GDM1 (cell line): Measurements from ENCODE around the gene CRABP2.
A peak's percentile ranks its signal among the peaks of the same experiment; 100 is the strongest.

Experiments used
- DNase-seq: peaks from one replicate; lab custom pipeline; 2025; lab: John Stamatoyannopoulos, UW

The CRABP2 gene

DNA sequence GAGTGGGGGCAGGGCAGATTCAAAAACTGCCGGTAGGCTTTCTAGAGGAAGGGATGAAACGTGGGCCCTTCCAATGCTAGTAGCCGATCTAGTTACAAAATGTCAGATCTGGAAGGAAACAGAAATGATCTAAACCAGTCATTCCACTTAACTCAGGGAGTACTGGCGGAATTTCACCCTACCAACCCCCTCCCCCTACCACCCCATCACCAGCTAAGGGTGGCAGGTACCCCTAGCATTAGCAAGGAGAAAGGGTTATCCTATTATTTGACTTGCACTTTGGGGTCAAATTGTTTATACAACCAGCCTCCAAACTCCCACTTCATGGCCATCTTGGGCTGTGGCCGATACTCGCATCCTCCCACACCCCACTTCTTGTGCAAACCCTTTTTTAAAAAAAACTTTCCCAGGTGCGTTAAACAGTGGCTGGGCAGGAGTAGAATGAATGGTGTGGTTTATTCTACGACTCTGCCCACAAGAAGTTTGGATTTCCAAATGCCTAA is 36.1 kb upstream of the CRABP2 start:
- DNase-seq, result no peak

GRCh38 chr1:156740741-156741480 is 35.5 kb upstream of the CRABP2 start, which contains the start of gene MRPL24:
Gene MRPL24, minus strand, starts transcription at chr1:156741088. Its CDS starts 2,384 bp downstream, at chr1:156738704.
- DNase-seq, result peak; percentile 99

- peak; percentile 31 for DNase-seq
Observed at GRCh38 chr1:156740237-156740740, 34.9 kb upstream of the CRABP2 start.

- no peak for DNase-seq
Observed at GRCh38 chr1:156738916-156739315, 33.5 kb upstream of the CRABP2 start.

DNA sequence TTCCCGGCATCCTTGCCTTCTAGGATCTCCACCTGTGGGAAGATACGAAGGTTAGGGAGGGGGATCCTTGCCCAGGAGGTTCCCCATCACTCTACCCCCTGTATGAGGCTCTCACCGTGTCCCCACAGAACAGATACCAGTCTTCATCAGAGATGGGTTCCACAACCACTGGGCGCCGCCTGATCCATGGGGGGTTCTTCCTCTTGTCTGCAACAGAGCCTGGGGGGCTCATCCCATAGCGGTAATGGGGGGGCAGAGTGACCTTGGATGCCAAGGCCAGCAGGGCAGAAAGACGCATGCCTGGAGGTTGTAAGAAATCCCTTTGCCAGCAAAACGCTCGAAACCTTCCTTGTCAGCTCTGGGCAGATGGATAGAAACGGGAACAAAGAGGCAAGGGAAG is 33.0 kb upstream of the CRABP2 start:
- DNase-seq, result no peak

GRCh38 chr1:156733989-156734584 is 28.7 kb upstream of the CRABP2 start:
- no peak for DNase-seq

GRCh38 chr1:156728599-156729462 is 23.4 kb upstream of the CRABP2 start, which contains the start of gene ISG20L2:
Gene ISG20L2, minus strand, starts transcription at chr1:156728766. Its CDS starts 1,114 bp downstream, at chr1:156727652.
- DNase-seq, result peak; percentile 97

- peak; percentile 68 for DNase-seq
Observed at GRCh38 chr1:156727926-156728598, 22.7 kb upstream of the CRABP2 start, which contains the start of gene METTL25B. Gene METTL25B, plus strand, starts transcription at chr1:156728469. Its CDS starts 636 bp downstream, at chr1:156729105.

DNA sequence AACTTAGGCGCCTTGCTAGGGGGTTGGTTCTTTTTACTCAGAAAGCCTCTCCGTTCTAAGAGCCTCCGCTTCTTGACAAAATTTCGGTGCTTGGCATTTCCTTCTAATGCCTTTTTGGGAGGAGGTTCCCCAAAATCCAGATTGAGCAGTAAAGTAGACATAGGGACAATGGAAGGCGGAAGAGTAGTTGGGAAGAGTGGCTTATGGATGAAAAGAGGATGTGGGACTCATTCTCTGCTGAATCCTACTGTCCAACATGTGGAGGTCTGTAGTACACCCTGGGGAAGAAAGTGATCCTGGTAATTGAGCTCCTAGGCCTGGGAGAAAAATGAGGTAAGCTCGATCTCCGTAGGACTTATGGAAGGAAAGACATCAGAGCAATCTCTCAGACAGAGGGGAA is 22.1 kb upstream of the CRABP2 start:
- no peak for DNase-seq

DNA sequence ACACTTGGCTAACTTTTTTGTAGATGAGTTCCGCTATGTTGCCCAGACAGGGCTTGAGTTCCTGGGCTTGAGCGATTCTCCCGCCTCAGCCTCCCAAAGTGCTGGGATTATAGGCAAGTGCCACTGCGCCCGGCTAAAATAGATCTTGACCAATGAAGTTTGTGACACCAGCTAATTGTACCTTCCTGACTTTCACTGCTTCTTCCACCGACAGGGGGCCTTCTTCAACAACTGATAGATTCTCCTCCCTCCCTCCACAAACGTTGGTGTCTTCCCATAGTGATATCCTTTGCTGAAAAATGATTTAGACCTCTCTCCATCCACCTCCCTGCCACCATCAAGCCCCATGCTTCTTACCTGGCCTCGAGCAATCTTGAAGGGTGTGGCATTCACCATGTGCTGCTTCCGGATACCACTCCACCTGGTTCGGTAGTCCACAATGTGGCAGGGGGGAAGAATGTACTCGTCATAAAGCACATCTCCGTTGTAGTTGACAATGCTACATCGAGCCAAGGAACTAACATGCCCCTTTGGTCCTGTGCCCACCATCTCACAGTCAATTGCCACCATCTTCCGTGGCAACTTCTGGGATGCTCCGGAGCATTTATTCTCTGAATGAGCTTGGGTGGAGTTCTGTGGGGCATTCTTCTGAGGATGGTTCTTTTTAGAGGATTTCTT is 21.3 kb upstream of the CRABP2 start:
- DNase-seq, result peak; percentile 20

GRCh38 chr1:156725683-156726280 is 20.4 kb upstream of the CRABP2 start:
- DNase-seq, result peak; percentile 70

DNA sequence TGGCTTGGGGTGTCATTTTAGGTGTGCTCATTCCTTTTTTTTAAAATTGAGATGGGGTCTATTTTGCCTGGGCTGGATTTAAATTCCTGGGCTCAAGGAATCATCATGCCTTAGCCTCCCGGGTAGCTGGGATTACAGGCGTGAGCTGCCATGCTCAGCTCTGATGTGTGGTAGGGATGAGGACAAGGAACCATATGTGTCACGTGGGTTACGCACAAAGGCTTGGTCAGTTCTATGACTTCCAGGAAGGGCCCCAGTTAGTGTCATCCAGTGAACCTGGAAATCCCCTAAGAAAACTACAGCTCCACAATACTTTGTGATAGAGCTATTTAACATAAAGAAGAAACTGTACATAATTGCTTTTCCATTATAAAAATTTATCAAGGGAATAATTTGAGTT is 16.2 kb upstream of the CRABP2 start:
- DNase-seq, result no peak

GRCh38 chr1:156721131-156721530 is 15.7 kb upstream of the CRABP2 start:
- DNase-seq, result no peak

- no peak for DNase-seq
Observed at GRCh38 chr1:156717351-156717750, 12.0 kb upstream of the CRABP2 start.

DNA sequence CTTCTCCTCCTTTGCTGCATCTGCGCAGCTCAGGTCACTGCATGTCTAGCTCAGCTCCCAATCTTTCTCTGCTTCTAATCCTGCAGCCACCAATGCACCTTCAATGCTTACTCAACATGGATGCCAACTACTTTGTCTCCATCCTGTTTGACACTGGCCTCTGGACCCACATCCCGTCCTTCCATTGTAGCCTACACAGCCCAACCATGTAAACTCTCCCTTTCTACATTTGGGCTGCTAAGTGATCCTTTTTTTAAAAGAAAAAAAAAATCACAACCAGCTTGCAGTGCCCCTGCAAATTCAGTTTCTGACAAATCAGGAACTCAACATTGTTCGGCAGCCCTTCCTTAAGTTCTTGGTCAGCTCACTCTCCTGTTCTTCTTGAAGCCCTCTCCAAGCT is 9.4 kb upstream of the CRABP2 start:
- DNase-seq, result no peak

DNA sequence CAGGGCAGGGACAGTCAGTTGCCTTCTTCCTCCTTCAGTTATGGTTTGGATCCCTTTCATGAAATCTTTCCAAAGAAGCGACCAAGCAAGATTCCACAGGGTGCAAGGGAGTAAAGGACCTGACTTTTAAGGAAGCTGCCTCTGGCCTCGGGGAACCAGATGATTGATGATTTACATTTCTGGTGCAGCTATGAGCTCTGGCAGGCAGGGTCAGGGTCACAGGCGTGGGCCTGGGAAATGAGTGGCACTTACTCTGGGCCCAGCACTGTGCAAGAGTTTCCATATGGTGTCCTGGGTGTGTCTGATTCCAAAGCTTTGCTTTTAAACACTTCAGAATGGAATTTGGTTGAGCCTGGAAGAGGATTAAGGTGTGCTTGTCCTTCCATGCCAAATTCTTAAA is 7.2 kb upstream of the CRABP2 start:
- DNase-seq, result no peak

- DNase-seq, result no peak
Observed at GRCh38 chr1:156711011-156711817, 5.8 kb upstream of the CRABP2 start.

GRCh38 chr1:156709757-156710489 is 4.5 kb upstream of the CRABP2 start:
- DNase-seq, result no peak

DNA sequence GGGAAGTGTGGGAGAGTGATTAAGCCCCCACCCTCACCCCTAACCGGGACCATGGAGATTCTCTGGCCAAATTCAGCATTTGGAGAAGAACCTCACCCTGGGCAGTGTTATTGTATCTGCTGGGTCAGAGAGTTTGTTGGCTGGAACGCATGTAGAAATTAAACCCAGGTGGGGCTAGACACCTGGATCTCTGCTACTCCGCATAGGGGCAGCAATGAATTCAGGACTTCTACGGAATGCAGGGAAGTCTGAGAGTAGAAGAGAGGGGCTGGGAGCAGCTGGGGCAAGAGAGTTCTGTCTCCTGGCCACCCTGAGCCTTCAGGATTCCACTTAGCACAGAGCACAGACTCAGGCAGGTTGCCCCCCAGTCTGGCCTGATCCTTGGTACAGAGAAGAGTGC is 3.6 kb upstream of the CRABP2 start:
- DNase-seq, result no peak
